ENCODE measurements around the gene ADCK2. TPM values are rescaled to one million over a fixed set of nuclear protein-coding genes. Genes with fewer than 3 reads are reported as not detected.

ADCK2 gene
- polyA plus RNA-seq, 3 donors: 8.7 to 28.7 (median 18.3) TPM

GRCh38 chr7:140744005-140744404 is 71.3 kb downstream of the ADCK2 start:
- Histone ChIP-seq H3K4me1 (ENCODE audit: control insufficient read depth in 1 of 2, insufficient read depth in 2 of 2, low read length in 2 of 2) (peaks cover 7% of the 10 kb centered on the region in 2 donors), H3K4me3 (replicated peaks in 1 of 3; ENCODE audit: low read depth in 2 of 3, low read length in 3 of 3) (no peak overlapping the region), H3K4me2 (replicated peaks; ENCODE audit: extremely low read depth, low read length, poor library complexity, severe bottlenecking) (no peak overlapping the region), H4K20me1 (ENCODE audit: insufficient read depth, low read length) (no peaks in the 10 kb centered on the region), H2AFZ (ENCODE audit: insufficient read depth, low read depth, low read length, poor library complexity, severe bottlenecking) (no peak overlapping the region), H3K79me2 (ENCODE audit: insufficient read depth, low read length) (no peaks in the 10 kb centered on the region), H3K36me3 (replicated peaks in 1 of 2; ENCODE audit: control insufficient read depth in 1 of 2, insufficient read depth in 2 of 2, low read length in 2 of 2) (peaks cover 23 to 33% of the 10 kb centered on the region in 2 donors), H3K9ac (ENCODE audit: insufficient read depth, low read length, poor library complexity, severe bottlenecking) (no peak overlapping the region), H3K27me3 (ENCODE audit: control insufficient read depth in 2 of 2, insufficient read depth in 2 of 2, low read length in 2 of 2) (no peaks in the 10 kb centered on the region), H3K27ac (ENCODE audit: low read depth in 1 of 2, low read length in 2 of 2) (no peak overlapping the region), H3K9me3 (replicated peaks in 1 of 2; ENCODE audit: control insufficient read depth in 1 of 2, insufficient read depth in 1 of 2, low read length in 2 of 2) (no peaks in the 10 kb centered on the region)
- WGBS (ENCODE audit: insufficient coverage): 100% methylated on average over 1 of the region's 2 CpGs
- Mint-ChIP-seq H3K27me3 (ENCODE audit: low read depth in 3 of 3) (no peaks in the 10 kb centered on the region), H3K4me1 (peaks cover 7% of the 10 kb centered on the region), H3K27ac (no peak overlapping the region), H3K36me3 (peaks cover 25 to 31% of the 10 kb centered on the region in 2 donors), H3K9me3 (peaks cover 0 to 3% (median 0%) of the 10 kb centered on the region in 7 donors), H3K4me3 (no peak overlapping the region)
- intact Hi-C loops (cut with micrococcal nuclease): no loop called here
- no peak for TF ChIP-seq CTCF (IDR thresholded peaks at IDR 0.05)
- no peak for DNase-seq

Small RNAs within 50 kb of the gene (small RNA-seq; reads per million reads assigned to genes)
- gene RN7SL771P (ENCODE audit: insufficient read length, low read depth): not detected

Other genes with a start within 250 kb of the ADCK2 start
- gene MKRN1, start 193.4 kb upstream of the ADCK2 start, polyA plus RNA-seq: 100 to 1,000 TPM in 2 of 3 donors, 10 to 100 TPM in 1; 88.4 to 160 (median 127) TPM
- not detected for gene DENND2A, start 32.1 kb upstream of the ADCK2 start, polyA plus RNA-seq
- gene NDUFB2, start 23.8 kb downstream of the ADCK2 start, polyA plus RNA-seq: 100 to 1,000 TPM; 250 to 516 (median 479) TPM